Sigmoid colon (tissue), 4 donors: ENCODE data around the gene MGRN1.

Experiments used
- CTCF ChIP-seq, 4 experiments: fragments of 450-650 bp in 3 of 4; fragments of 200-600 bp in 1 of 4; IDR thresholded peaks; one replicate each; pipeline ENCODE4 v1.5.1; 2016 to 2019; ENCODE audit warnings: antibody characterized with exemption in 4 of 4, mild to moderate bottlenecking in 3 of 4, moderate library complexity in 2 of 4
- POLR2A ChIP-seq, 2 donors: fragments of 450-650 bp; IDR thresholded peaks; one replicate each; pipeline ENCODE4 v1.6.1; 2016; ENCODE audit warnings: antibody characterized with exemption in 2 of 2, mild to moderate bottlenecking in 2 of 2, moderate library complexity in 2 of 2
- POLR2AphosphoS5 ChIP-seq, 4 donors: sonication (generic); formaldehyde crosslinking; IDR thresholded peaks; one replicate each; pipeline ENCODE4 v1.6.1; 2017; ENCODE audit warnings: antibody characterized with exemption in 4 of 4

GRCh38 chr16:4713663-4714501 is 89.3 kb downstream of the MGRN1 start:
- no peak for TF ChIP-seq CTCF (IDR thresholded peaks at IDR 0.05)
- no peak for TF ChIP-seq POLR2AphosphoS5 (IDR thresholded peaks at IDR 0.05)
- no peak for TF ChIP-seq POLR2A (IDR thresholded peaks at IDR 0.05)
